GM18870 (cell line): Measurements from ENCODE around the gene PLK5.

ENCODE experiments used
- ATAC-seq: cut with Tn5 transposase; IDR thresholded peaks from one replicate; pipeline ENCODE4 v1.9.1; 2021; ENCODE audit warnings: moderate library complexity; ENCODE audit not compliant: unreplicated experiment

The PLK5 gene

DNA sequence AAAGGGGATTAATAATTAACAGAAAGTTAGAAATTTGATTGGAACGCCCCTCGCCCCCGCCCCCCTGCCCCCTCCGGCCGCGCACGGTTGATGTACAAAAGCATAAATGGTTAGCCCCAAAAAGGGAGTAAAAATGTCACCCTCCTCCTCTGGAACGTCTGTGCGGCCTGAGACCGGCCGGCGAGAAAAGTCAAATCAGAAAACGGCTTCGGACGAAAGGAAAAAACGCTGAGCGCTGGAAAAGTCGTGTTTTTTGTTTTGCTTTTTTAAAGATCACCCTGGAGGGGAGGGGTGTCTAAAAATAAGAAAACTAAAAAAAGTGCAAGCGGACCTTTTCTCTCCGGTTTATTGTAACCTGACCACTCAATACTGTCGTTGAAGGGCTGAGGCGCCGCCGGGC lies 31.1 kb downstream of the PLK5 start:
- no peak for ATAC-seq

DNA sequence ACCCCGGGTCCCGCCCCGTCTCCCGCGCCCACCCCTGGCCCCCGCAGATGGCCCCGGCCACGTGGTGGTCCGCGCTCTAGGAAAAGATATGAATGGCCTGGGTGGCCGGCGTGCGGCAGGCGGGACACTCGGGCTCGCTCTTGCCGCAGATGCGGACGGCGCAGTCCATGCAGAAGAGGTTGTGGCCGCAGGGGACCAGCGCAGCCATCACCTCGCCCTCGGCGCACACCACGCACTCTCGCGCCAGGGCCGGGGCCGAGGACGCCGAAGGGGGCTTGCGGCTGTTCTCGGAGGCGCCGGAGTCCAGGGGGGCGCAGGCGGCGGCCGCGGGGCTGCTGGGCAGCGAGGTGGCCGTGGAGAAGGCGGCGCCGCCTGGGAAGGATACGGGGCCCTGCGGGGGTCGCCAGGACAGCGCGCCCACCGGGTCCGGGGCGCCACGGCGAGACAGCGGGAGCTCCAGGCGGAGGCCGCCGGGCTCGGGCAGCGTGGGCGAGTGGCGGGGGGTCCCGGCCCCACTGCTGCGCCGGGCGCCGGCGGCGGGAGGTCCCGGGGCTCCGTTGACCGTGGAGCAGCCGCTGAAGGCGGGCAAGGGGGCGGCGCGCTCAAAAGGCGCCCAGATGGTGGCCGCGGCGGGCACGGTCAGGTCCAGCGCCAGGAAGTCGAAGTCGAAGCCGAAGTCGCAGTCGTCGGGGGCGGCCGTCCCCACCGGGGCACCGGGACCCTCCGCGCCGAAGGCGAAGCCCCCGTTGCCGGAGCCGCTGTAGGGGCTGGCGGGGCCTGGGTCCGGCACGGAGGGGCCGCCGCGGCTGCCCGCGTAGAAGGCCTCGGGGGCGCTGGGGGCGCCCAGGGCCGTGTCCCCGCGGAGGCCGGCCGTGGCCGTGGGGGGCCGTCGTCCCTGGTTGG lies 31.9 kb downstream of the PLK5 start:
- no peak for ATAC-seq

DNA sequence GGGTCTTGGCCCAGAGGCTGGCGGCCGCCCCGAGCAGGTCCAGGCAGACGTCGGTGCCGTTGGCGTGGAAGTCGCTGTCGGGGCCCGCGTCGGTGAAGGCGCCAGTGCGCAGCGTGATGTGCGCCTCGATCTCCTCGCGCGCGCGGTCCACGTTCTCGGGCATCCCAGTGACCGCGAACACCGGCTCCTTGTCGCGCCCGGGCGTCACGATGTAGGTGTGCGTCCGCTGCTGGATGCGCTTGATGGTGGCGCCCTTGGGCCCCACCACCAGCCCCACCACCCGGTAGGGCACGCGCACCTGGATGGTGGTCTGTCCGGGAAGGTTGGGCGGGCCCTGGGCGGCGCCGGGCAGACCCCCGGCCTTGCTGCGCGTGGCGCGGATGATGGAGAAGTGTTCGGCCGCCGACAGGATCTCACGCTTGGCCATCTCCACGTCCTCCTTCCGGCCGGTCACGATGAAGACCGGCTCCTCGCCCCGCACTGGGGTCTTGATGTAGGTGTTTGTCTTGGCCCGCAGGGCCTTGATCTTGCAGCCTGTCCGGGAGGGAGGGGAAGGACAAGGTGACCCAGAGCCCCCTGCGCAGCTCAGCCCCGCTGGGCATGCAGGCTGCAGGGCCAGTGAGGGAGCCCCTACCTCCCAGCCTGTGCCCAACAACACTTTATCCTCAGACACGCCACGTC lies 32.7 kb downstream of the PLK5 start:
- no peak for ATAC-seq

DNA sequence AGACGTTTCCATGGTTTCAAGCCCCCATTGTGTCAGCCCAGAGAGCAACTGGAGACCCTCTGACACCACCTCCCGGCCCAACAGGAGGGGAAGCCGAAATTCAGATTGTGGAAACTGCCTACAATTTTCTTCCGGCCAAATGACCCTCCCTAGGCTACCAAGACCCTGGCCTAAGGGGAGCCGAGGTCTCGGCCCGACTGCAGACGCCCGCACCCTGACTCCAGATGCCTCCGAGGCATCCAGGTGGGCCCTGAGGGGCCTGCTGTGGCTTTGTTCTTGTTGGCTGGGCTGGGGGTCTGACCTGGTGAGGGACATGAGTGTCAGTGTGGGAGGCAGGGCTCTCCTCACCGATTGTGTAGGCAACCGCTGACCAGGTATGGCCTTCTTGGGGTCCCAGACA lies 34.7 kb downstream of the PLK5 start:
- no peak for ATAC-seq

DNA sequence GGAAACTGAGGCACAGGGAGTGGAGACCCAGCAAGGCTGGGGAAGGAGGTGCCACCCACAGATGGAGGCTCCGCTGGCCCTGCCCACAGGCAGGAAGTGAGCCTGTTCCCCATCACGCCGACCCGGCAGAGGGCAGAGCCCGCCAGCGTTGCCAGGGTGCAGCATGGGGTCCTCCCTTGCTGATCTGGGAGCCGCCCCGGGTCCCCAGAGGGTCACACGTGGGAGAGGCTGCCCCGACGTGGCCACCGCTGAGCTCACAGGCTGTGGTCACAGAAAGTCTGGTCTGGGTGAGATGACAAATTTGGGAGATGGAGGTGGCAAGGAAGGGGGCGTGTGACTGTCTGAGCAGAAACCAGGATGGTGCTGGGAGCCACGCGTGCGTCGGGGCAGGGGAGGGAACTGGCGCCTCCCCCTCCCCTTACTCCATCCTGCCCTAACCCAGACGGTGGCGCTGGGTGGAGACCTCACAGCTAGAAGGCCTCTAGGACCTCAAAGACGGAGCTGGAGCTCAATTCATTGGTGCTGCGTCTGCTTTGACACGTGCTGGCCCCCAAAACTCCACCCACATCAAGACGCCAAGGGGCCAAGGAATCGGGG lies 36.5 kb downstream of the PLK5 start:
- ATAC-seq = no peak

DNA sequence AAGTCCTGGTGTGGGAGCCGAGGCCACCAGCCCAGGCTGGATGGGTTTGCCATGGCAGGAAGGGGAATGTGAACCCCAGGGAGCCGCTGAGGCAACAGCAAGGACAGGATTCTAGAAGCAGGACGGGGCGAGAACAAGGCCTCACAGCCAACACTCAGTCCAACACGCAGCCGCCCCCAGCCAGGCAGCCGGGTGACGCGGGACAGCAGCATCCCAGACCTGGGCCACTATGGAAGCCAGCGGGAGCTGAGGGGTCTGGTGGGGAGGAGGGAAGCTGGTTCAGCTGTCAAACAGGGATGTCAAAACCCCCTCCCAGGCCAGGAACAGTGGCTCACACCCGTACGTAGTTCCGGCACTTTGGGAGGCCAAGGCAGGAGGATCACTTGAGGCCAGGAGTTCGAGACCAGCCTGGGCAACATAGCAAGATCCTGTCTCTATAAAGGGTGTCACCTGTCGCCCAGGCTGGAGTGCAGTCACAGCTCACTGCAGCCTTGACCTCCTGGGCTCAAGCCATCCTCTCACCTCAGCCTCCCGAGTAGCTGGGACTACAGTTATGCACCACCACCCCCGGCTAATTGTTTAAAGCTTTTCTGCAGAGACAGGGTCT lies 37.5 kb downstream of the PLK5 start:
- no peak for ATAC-seq

DNA sequence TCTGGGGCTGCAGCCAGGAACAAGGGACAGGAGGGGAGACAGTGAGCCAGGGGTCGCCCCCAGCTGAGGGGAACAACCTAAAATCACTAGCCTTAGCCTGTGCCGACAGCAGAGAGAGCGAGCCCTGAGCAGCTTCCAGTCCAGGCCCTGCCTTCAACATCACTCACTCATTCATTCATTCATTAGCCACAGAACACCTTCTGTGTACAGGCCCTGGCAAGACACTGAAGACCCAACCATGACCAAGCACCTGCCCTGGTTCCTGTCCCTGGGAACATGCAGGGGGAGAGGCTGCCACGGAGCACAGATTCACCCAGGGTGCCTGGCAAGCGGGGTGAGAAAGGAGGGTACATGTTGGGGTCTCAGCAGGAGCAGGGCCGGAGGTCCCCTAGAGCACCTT lies 39.4 kb downstream of the PLK5 start:
- ATAC-seq = no peak

DNA sequence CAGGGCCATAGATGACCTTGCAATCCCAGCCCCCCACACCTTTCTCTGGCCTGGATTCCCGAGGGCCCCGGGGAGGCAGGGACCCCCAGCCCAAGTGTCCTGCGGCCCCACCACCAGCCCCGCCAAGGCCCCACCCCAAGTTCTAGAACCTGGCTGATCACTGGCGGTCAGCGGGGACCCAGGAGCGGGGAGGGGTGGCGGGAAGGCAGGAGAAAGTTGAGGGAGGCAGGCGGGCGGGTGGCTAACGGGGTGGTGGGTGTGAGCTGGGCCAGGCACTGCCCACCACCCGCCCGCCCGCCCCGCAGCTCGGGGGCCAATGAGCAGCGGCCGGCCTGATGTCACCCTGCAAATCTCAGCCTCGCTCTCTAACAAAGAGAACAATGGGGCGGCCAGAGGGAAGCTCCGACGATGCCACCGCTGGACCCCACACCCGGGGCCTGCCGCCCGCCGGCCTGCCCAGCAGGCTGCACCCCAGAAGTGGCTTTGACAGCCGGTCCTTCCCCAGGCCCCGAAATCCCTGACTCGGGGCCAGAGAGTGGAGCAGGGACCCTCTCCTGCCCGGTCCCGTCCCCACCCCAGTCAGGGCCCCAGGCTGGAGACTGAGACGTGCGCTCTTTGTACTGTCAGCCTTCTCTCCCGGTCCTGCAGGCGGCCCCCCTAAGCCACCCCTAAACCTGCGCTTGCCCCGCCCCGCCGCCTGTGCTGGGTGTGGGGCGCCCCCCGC lies 42.7 kb downstream of the PLK5 start:
- ATAC-seq = no peak

DNA sequence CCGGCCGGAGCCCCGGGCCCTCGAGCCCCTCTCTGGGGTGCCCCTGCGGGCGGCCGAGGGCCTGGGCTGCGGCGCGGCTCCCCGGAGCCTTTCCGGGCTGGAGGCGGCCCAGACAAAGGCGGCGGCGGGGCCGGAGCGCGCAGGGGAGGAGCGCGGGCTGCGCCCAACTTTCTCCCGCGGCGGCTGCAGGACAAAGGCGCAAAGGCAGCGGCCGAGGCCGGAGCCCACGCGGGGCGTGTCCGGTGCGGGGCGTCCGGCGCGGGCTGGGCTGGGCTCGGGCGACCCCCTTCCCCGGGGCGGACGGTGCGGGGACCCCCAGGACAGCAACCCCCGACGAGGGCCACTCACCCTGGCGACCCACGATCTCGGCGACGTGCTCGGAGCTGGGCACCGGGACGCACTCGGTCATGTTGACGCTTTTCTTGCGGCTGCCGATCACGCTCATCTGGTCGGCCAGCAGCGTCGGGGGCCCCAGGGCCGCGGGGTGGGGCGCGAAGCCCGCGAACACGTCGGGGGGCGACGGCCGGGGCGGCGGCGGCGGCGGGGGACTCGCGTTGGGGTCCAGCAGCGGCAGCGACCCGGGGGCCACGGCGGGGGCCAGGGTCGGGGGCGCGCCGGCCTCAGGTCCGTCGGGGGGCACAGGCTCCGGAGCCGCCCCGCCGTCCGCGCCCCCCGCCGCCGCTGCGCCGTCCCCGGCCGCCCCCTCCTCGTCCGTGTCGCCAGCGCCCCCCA lies 43.4 kb downstream of the PLK5 start:
- ATAC-seq = no peak

DNA sequence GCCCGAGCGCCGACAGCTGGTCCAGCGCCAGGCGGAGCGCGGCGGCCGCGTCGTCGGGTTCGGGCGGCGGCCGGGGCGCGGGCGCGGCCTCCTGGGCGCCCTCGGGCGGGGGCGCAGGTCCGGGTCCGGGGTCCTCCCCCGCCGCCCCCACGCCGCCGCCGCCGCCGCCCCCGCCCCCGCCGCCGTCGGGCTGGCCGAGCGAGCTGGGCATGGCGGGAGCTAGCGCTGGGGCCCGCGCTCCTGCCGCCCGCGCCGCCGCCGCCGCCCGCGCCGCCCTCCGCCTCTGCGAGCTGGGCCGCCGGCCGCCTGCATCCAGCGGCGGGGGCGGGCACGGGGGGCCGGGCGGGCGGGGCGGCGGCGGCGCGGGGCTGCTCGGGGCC lies 44.0 kb downstream of the PLK5 start:
- ATAC-seq = no peak

DNA sequence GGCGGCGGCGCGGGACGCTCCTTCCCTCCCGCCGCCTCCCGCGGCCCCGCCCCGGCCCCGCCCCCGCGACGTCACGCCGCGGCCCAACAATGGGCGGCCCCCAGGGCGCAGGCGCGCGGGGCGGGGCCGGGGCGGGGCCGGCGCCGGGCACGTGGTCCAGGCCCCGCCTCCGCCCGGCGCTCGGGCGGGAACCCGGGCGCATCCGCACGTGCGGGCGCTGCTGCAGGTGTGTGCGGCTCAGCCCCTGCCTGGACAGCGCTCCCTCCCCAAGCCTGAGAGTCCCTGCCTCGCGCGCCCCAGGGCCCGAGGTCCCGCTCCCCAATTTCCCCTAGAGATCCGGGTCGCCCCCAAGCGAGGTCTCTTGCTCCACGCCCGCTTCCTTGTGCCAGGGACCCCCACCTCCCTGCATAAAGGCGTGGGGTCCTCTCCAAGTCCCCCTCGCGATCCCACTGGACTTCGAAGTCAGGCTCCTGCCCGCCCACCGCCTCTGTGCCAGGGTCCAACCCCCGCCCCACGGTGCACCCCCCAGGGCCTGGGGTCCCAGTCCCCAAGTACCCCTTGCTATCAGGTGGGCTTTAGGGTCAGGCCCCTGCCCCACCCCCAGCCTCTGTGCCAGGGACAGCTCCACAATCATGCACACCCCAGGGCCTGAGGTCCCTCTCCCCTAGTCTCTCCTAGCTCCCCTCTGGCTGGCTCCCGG lies 44.6 kb downstream of the PLK5 start, which contains the start of gene MEX3D:
MEX3D (minus strand) TSS at position 6 of the 700 bp plus-strand sequence. CDS start 267 bp downstream, outside the sequence.
- ATAC-seq = no peak

DNA sequence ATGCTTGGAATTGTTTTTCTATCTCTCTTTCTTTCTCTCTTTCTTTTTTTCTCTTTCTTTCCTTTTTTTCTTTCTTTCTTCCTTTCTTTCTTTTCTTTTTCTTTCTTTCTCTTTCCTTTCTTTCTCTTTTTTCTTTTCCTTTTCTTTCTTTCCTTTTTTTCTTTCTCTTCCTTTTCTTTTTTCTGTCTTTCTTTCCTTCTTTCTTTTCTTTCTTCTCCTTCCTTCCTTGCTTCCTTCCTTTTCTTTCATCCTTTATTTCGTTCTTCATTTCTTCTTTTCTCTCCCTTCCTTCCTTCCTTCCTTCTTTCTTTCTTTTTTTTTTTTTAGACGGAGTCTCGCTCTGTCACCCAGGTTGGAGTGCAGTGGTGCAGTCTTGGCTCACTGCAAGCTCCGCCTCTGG lies 46.1 kb downstream of the PLK5 start:
- no peak for ATAC-seq

DNA sequence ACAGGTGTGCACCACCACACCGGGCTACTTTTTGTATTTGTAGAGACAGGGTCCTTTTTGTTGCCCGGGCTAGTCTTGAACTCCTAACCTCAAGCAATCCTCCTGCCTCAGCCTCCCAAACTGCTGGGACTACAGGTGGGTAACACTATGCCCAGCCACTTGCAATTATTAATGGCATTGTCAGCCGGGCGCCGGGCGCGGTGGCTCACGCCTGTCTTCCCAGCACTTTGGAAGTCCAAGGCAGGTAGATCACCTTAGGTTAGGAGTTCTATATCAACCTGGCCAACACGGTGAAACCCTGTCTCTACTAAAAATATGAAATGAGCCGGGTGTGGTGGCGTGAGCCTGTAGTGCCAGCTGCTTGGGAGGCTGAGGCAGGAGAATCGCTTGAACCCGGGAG lies 47.0 kb downstream of the PLK5 start:
- no peak for ATAC-seq

DNA sequence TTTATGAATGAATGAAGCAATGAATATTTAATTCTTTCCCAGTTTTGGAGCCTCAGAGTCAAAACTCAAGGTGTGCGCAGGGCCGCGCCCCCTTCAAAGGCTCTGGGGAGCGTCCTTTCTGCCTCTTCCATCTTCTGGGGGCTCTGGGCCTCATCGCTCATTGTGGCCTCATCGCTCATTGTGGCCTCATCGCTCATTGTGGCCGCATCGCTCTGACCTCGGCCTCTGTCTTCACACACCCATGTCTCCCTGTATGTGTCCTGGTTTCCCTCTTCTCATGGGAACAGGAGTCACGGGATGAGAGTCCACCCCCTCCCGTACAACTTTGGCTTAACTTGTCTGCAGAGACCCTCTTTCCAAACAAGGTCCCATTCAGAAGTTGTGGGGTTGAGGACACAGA lies 47.5 kb downstream of the PLK5 start:
- no peak for ATAC-seq

DNA sequence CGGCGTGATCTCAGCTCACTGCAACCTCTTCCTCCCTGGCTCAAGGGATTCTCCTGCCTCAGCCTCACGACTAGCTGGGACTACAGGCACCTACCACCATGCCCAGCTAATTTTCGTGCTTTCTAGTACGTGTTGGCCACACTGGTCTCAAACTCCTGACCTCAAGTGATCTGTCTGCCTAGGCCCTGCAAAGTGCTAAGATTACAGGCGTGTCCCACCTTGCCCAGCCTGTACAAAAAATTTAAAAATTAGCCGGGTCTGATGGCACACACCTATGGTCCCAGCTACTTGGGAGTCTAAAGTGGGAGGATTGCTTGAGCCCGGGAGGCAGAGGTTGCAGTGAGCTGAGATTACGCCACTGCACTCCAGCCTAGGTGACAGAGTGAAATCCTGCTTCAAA lies 48.9 kb downstream of the PLK5 start:
- ATAC-seq = no peak

DNA sequence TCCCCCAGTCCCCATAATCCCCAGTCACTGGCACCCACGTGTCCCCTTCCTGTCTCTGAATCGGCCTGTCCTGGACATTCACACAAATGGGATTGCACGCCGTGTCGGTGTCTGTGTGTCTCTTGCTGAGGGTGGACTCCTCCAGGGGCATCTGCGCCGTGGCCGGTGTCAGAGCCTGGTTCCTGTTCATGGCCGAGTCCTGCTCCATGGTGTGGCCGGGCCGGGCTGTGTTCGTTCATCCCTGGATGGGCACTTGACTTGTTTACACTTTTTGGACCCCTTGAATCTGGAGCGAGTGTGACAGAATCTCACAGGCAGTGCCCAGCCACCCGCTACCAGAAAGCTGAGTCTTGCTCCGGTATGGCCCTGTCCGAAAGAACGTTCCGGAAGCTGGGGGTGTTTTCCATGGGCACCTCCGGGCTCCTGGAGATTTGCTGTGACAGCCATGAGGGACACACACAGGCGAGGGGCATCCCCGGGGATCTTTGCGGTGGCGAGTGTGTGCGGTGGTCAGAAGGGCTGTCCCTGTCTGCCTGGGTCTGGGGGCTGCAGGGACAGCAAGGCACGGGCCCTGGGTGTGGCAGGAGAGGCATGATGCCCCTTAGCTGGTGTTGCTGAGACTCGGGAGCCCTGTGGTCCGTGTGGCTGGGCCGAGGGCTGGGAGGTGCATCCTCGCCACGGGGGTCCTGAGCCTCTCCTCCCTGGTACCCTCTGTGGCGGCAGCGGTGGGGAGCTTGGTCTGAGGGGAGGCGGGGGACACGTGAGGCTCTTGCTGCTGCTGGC lies 50.7 kb downstream of the PLK5 start:
- no peak for ATAC-seq

DNA sequence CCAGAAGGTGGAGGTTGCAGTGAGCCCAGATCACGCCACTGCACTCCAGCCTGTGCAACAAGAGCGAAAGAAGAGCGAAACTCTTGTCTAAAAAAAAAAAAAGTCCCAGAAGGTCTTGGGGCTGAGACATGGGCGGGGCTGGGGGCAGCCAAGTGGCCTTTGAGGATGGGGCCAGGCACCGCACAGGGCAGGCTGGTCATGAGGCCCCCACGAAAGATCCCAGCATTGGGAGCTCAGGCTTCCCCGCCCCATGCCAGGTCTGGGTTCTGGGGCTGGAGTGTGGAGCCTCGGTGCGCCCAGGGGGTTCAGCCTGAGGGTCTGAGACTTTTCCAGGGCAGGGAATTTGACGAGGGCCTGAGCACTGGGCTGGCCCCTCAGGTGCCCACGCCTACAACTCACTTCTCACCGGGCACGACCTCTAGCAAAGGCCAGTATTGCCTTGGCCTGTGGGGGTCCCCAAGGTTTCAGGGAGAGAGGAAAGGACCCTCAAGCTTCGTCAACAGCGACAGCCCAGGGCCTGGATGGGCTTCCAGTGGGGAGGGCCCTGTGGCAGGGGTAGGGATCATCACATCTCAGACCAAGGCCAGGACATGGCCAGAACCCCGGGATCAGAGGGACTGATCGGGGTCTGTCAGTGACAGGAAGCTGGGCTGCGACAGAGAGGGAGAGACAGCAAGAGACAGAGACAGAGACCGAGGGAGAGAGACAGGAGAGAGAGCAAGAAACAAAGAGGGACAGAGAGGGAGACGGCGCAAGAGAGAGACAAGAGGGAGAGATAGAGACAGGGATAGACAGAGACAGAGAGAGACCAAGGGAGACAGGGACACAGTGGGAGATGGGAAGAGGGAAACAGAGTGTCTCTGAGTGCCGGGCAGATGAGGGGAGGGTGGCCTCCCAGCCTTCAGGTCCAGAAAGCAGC lies 51.7 kb downstream of the PLK5 start:
- ATAC-seq = no peak
